ELF-1 (cell line): ENCODE results near the gene AADAT.
"Not testable (repeated sequence)": the region's sequence is repeated elsewhere in the genome, so short reads cannot be mapped to it uniquely, and the experiment has no call there.

Experiments
- DNase-seq: peaks from one replicate; pipeline ENCODE4 v3.0.0-alpha.2; 2016; ENCODE audit warnings: low read depth, low spot score

The AADAT gene

GRCh38 chr4:170089668-170090351 is at the start of gene AADAT:
Gene AADAT, minus strand, starts transcription at chr4:170089956. Its CDS starts 266 bp downstream, at chr4:170089690.
- peak; percentile 94 for DNase-seq

- peak; percentile 87 for DNase-seq
These were observed 48.9 kb upstream of the AADAT start for GRCh38 chr4:170138580-170139194.

- DNase-seq = no peak
These were observed 48.2 kb upstream of the AADAT start for GRCh38 chr4:170137927-170138326.

GRCh38 chr4:170137466-170137865 is 47.7 kb upstream of the AADAT start:
- DNase-seq = no peak

GRCh38 chr4:170134821-170135220 is 45.1 kb upstream of the AADAT start:
- no peak for DNase-seq

GRCh38 chr4:170128219-170128804 is 38.6 kb upstream of the AADAT start:
- DNase-seq = no peak

- no peak for DNase-seq
These were observed 38.0 kb upstream of the AADAT start for GRCh38 chr4:170127758-170128157.

- no peak for DNase-seq
These were observed 34.6 kb upstream of the AADAT start for GRCh38 chr4:170124406-170124805.

GRCh38 chr4:170122252-170122651 is 32.5 kb upstream of the AADAT start:
- DNase-seq = peak; percentile 60

- no peak for DNase-seq
These were observed 24.9 kb upstream of the AADAT start for GRCh38 chr4:170114636-170115035.

- not testable (repeated sequence) for DNase-seq
These were observed 24.4 kb upstream of the AADAT start for GRCh38 chr4:170114183-170114582.

- DNase-seq = no peak
These were observed 21.8 kb upstream of the AADAT start for GRCh38 chr4:170111546-170111945.

GRCh38 chr4:170111085-170111484 is 21.3 kb upstream of the AADAT start:
- no peak for DNase-seq

GRCh38 chr4:170110285-170110672 is 20.5 kb upstream of the AADAT start:
- no peak for DNase-seq

GRCh38 chr4:170109586-170110284 is 20.0 kb upstream of the AADAT start:
- DNase-seq = no peak

- no peak for DNase-seq
These were observed 17.1 kb upstream of the AADAT start for GRCh38 chr4:170106900-170107299.

- DNase-seq = peak; percentile 18
These were observed 12.7 kb upstream of the AADAT start for GRCh38 chr4:170102426-170102825.

GRCh38 chr4:170098171-170098570 is 8.4 kb upstream of the AADAT start:
- DNase-seq = not testable (repeated sequence)

GRCh38 chr4:170097681-170098080 is 7.9 kb upstream of the AADAT start:
- DNase-seq = no peak

- DNase-seq = peak; percentile 15
These were observed 4.3 kb upstream of the AADAT start for GRCh38 chr4:170093973-170094535.

- peak; percentile 43 for DNase-seq
These were observed 1.4 kb upstream of the AADAT start for GRCh38 chr4:170091069-170091696.
